ENCODE data around the gene B3GALT4. TPM values are rescaled to one million over a fixed set of nuclear protein-coding genes. Genes with fewer than 3 reads are reported as not detected.

B3GALT4 gene
- total and polyA plus RNA-seq, 2 of the 13 experiments (the other 11 are each of a cell fraction or from before 2014, with no cell fraction given): 0.04 to 0.27 TPM

- TF ChIP-seq KIAA2018 (CRISPR knock-in tag; IDR thresholded peaks at IDR 0.05; ENCODE audit: borderline replicate concordance) (peak; percentile 84; the same call in 1 of the 2 replicates), SAFB2 (CRISPR knock-in tag; IDR thresholded peaks at IDR 0.05; ENCODE audit: borderline replicate concordance, low read depth) (peak; percentile 74; the same call in 1 of the 2 replicates), NONO (IDR thresholded peaks at IDR 0.05) (no peak), NONO (CRISPR knock-in tag; conservative IDR thresholded peaks at IDR 0.05) (peak; percentile 70; the same call in 1 of the 2 replicates), CCDC6 (CRISPR knock-in tag; IDR thresholded peaks at IDR 0.05) (peak; percentile 75), ZNF317 (CRISPR knock-in tag; IDR thresholded peaks at IDR 0.05) (peak; percentile 93), KLF15 (CRISPR knock-in tag; IDR thresholded peaks at IDR 0.05; ENCODE audit: borderline replicate concordance) (peak; percentile 82; the same call in 1 of the 2 replicates), ZNF879 (CRISPR knock-in tag; IDR thresholded peaks at IDR 0.05) (peak; percentile 89), ZNF883 (CRISPR knock-in tag; IDR thresholded peaks at IDR 0.05; ENCODE audit: not compliant biosample characterization) (no peak), FUBP1 (CRISPR knock-in tag; IDR thresholded peaks at IDR 0.05; ENCODE audit: borderline replicate concordance) (no peak), ZNF3 (CRISPR knock-in tag; IDR thresholded peaks at IDR 0.05) (no peak), RBAK (CRISPR knock-in tag; IDR thresholded peaks at IDR 0.05) (no peak), BRCA1 (CRISPR knock-in tag; IDR thresholded peaks at IDR 0.05) (peak; percentile 42; the same call in 1 of the 2 replicates), TOPORS (CRISPR knock-in tag; IDR thresholded peaks at IDR 0.05) (no peak; the same call in 1 of the 2 replicates), KAT2B (IDR thresholded peaks at IDR 0.05; ENCODE audit: borderline replicate concordance, low read depth, low read length) (no peak), WIZ (CRISPR knock-in tag; IDR thresholded peaks at IDR 0.05) (no peak), SSRP1 (CRISPR knock-in tag; IDR thresholded peaks at IDR 0.05) (peak; percentile 91), ZBTB46 (CRISPR knock-in tag; IDR thresholded peaks at IDR 0.05; ENCODE audit: borderline replicate concordance) (0 out of 2 replicates have a peak, but pooled peaks have one; percentile 64)
Measured at GRCh38 chr6:33299237-33299944, 22.5 kb downstream of the B3GALT4 start (continued).
